Type B pancreatic cell (in vitro differentiated cells): Measurements from ENCODE around the gene USP44. TPM values are rescaled to one million over a fixed set of nuclear protein-coding genes. Genes with fewer than 3 reads are reported as not detected.
A peak's percentile ranks its signal among the peaks of the same experiment; 100 is the strongest.
"Not testable (repeated sequence)": the region's sequence is repeated elsewhere in the genome, so short reads cannot be mapped to it uniquely, and the experiment has no call there.

Experiments
- DNase-seq: peaks from one replicate; pipeline ENCODE4 v3.0.0; 2021; ENCODE audit warnings: mixed read lengths; ENCODE audit not compliant: unreplicated experiment; ENCODE audit errors: extremely low spot score
- H3K27ac Mint-ChIP-seq: 2 replicates; pipeline ENCODE4 v1.8.0; 2021; ENCODE audit warnings: mild to moderate bottlenecking, mixed read lengths
- H3K27me3 Mint-ChIP-seq: 2 replicates; pipeline ENCODE4 v1.8.0; 2021; ENCODE audit warnings: mixed read lengths
- H3K36me3 Mint-ChIP-seq: 2 replicates; pipeline ENCODE4 v1.8.0; 2021; ENCODE audit warnings: mixed read lengths
- H3K4me1 Mint-ChIP-seq: one replicate; pipeline ENCODE4 v1.8.0; 2021; ENCODE audit warnings: mixed read lengths; ENCODE audit not compliant: unreplicated experiment
- H3K4me3 Mint-ChIP-seq: 2 replicates; pipeline ENCODE4 v1.8.0; 2021; ENCODE audit warnings: mild to moderate bottlenecking, mixed read lengths
- H3K9me3 Mint-ChIP-seq: 2 replicates; pipeline ENCODE4 v1.8.0; 2021; ENCODE audit warnings: mixed read lengths
- CTCF ChIP-seq: fragments of 200-600 bp; sonication (generic); conservative IDR thresholded peaks from 2 replicates; pipeline ENCODE4 v1.5.0; 2021; ENCODE audit warnings: antibody characterized with exemption, mild to moderate bottlenecking
- total RNA-seq: library from RNA; stranded (reverse); gene quantifications from 2 replicates; pipeline ENCODE4 v1.2.1, GENCODE V29; 2021; ENCODE audit warnings: low replicate concordance

The USP44 gene
- total RNA-seq, 1 donor from 2014 or later, result 0.80 TPM

DNA sequence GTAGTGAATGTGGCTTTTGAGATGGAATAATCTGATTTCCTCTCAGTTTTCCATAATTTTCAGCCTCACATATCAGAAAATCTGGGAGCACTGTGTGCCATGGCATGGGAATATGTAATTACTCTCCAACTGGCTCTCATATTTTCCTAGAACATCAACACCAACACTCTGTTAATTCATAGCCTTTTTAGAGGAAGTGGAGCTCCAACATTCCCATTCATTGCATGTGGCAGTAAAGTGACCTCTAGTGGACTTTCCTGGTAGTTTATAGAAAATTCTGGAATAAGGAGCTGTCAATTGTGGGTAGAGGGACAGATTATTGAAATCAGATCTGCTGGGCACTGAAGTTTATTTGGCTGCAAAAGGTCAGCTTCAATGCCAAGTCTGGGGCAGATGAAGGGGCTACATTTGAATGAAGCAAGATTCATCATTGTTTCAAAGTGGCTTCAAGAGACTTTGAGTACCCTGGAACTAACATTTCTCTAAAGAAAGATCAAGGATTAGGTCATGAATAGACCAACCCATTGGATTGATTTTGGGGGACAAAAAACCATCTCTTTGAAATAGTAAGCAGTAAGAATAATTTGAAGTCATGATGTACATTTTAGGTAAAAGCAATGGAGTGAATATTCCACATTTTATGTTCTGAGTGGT is 23.6 kb upstream of the USP44 start:
- no peak overlapping the region for H3K4me3 Mint-ChIP-seq
- H3K27ac Mint-ChIP-seq, result no peak overlapping the region
- no peaks in the 10 kb centered on the region for H3K4me1 Mint-ChIP-seq
- TF ChIP-seq CTCF, result peak; percentile 82
- DNase-seq, result no peak
- peaks cover 28% of the 10 kb centered on the region for H3K27me3 Mint-ChIP-seq
- H3K9me3 Mint-ChIP-seq, result peaks cover 8% of the 10 kb centered on the region
- H3K36me3 Mint-ChIP-seq, result no peaks in the 10 kb centered on the region

- Mint-ChIP-seq H3K9me3 (peaks cover 8% of the 10 kb centered on the region), H3K27ac (no peak overlapping the region), H3K4me1 (no peaks in the 10 kb centered on the region), H3K36me3 (no peaks in the 10 kb centered on the region), H3K27me3 (peaks cover 28% of the 10 kb centered on the region), H3K4me3 (no peak overlapping the region)
- DNase-seq, result no peak
- TF ChIP-seq CTCF, result no peak
Observed at GRCh38 chr12:95573951-95574576, 22.8 kb upstream of the USP44 start.

- Mint-ChIP-seq H3K4me3 (no peak overlapping the region), H3K27ac (no peak overlapping the region), H3K36me3 (no peaks in the 10 kb centered on the region), H3K9me3 (peaks cover 8% of the 10 kb centered on the region), H3K4me1 (no peaks in the 10 kb centered on the region), H3K27me3 (peaks cover 18% of the 10 kb centered on the region)
- no peak for DNase-seq
- no peak for TF ChIP-seq CTCF
Observed at GRCh38 chr12:95571369-95571768, 20.1 kb upstream of the USP44 start.

DNA sequence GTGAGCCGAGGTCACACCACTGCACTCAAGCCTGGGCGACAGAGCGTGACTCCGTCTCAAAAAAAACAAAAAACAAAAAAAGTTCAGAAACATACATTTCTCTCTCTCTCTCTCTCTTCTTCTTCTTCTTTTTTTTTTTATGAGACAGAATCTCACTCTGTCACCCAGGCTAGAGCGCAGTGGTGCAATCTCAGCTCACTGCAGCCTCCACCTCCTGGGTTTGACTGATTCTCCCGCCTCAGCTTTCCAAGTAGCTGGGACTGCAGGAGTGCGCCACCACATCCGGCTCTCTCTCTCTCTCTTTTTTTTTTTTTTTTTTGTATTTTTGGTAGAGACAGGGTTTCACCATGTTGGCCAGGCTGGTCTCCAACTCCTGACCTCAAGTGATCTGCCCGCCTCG is 16.8 kb upstream of the USP44 start:
- not testable (repeated sequence) for H3K9me3 Mint-ChIP-seq, H3K27me3 Mint-ChIP-seq, H3K4me1 Mint-ChIP-seq, DNase-seq, H3K27ac Mint-ChIP-seq, H3K36me3 Mint-ChIP-seq, H3K4me3 Mint-ChIP-seq

GRCh38 chr12:95557625-95558024 is 6.3 kb upstream of the USP44 start:
- Mint-ChIP-seq H3K27ac (no peak overlapping the region), H3K27me3 (peaks cover 43% of the 10 kb centered on the region)
- no peak for TF ChIP-seq CTCF

GRCh38 chr12:95554532-95555071 is 3.3 kb upstream of the USP44 start:
- Mint-ChIP-seq H3K27me3 (peaks cover 68% of the 10 kb centered on the region), H3K36me3 (no peaks in the 10 kb centered on the region), H3K9me3 (peaks cover 1% of the 10 kb centered on the region), H3K27ac (no peak overlapping the region), H3K4me3 (no peak overlapping the region), H3K4me1 (no peaks in the 10 kb centered on the region)
- DNase-seq, result no peak
- no peak for TF ChIP-seq CTCF

More at GRCh38 chr12:95557625-95558024, 6.3 kb upstream of the USP44 start:
- Mint-ChIP-seq H3K9me3 (no peaks in the 10 kb centered on the region), H3K4me1 (no peaks in the 10 kb centered on the region), H3K36me3 (no peaks in the 10 kb centered on the region), H3K4me3 (no peak overlapping the region)
- DNase-seq, result no peak
